Stimulated activated CD8-positive, alpha-beta memory T cell treated with anti-CD3 and anti-CD28 coated beads, Interleukin-15, amount 100 ng/mL, for 4 hours (primary cell): Measurements from ENCODE around the gene UGT1A3.

Source experiments
- DNase-seq, 2 donors: peaks; one replicate each; pipeline ENCODE4 v3.0.0-alpha.2; 2020; ENCODE audit warnings: low read depth in 2 of 2

The UGT1A3 gene

DNA sequence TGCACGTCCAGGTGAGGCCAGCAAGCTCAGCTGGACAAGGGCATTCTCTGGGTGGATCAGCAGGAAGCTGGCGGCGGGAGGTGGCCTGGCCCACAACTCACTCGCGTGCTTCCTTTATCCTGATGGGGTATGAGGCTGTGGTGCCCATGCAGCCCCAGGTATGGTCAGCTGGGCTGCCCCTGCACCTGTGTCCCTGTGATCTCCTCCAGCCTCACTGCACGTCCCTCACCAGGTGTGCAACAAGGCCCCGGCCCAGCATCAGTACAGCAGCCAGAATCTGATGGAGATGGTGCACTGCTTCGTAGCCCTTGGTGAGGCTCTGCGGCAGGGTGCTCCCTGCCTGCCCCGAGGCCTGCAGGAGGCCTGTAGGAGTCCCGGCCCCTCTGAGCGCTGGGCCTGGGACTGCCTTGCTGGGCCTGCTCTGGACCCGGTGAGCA, 66.9 kb downstream of the UGT1A3 start:
- no peak for DNase-seq

DNA sequence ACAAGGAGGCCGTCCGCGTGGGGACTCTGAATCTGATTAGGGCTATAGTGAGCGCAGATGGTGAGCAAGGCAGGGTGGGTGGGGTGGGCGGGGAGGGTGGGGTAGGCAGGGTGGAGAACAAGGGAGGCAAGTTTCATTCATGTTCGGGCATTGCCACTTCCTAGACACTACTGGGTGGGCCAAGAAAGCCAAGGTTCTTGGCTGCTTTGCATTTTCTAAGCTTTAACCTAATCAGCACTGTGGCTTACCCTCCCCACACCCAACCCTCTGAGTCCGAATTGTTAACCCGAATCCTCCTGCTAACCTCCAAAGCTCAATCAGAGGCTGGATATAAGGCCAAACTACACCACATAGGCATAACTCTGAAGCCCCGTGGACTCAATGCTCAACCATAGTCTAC, 67.4 kb downstream of the UGT1A3 start:
- no peak for DNase-seq

DNA sequence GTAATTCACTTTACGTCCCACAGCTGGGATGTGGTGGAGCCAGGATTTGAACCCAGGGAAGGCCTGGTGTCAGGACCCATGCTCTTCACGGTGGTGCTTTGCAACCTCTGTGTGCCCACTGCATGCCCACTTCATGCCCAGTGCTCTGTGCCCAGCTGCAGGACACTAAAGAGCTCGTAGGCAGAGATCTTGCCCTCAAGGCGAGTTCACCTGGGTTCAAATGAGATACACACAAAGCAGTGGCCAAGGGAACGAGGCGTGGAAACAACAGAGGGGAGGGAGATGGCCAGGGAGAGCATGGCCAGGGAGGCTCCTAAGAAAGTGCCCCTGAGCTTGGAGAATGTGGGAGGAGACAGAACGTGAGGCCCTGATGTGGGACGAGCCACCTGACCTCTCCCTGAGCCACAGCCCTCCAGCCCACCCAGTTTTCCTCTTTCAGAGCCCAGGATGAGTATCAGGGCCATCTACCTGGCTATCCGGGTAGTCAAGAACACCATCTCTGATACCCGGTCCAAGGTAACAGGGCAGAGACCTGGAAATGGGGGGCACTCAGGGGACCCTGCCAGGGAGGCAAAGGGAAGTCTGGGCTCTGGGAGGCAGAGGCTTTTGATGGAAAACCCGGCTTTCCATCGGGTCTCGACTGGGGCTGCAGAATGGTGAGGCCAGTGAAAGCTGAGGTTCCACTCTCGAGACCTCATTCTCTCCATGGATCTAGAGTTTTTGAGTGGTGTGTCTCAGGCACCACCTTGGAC, 69.7 kb downstream of the UGT1A3 start:
- DNase-seq: no peak

DNA sequence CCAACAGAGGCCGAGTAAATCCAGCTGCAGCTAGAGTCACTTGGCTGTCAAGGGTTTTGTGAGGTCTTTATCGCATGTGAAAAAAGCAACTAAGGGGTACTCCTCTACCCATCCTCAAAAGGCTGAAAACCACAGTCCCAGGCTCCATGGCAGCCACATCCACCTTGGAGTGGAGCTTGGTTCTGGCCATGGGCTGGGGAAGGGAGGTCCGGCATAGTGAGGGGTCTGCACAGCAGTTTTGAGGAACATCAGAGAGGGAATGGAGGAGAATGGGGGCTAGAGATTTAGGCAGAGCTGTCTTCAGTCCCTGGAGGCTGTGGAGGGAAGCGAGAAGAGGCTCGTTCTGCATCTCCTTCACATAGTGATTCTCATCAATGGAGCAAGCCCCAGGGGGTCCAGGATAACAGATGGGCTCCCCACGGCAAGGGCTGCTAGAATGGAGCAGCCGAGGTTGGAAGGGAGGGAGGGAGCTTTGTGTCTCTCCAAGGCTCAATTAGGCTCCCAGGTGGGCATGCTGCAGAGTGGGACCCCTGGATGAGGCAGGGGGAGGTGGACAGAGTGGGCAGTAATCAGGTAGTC, 70.3 kb downstream of the UGT1A3 start:
- DNase-seq: no peak

DNA sequence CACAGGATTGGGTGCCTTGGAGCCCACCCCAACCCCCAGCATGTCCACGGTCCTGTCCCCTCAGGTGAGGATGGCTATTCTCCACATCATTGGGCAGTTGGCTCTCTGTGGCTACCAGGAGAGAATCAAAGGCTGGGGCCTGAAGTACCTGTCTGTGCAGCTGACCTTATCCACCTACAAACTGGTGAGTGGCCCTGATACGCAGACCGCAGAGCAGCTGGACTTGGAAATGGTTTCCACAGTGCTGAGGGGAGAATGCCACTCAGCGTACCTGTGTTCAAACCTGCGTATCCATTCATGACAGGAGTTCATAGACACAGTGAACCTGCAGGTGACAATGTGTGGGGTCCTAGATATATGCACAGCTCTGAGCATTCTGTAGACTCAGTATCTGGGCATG, 70.9 kb downstream of the UGT1A3 start:
- DNase-seq: no peak

DNA sequence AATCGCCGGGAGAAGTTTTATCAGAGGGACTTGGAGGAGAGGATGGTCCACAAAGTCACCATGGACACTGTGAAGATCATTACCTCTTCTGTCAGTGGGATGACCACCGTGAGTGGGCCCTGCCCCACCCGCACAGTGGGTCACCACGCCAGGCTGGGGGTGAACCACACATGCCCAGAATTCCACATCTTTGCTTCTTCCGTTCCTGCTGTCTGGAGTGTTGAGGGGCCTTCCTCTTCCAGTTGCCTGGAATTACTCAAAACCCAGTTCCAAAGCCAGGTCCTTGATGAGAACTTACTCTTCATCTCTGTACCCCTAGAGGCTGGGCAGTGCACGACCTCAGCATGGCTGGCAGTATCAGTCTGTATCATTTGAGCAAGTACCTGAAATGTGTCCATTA, 71.4 kb downstream of the UGT1A3 start:
- DNase-seq: no peak

DNA sequence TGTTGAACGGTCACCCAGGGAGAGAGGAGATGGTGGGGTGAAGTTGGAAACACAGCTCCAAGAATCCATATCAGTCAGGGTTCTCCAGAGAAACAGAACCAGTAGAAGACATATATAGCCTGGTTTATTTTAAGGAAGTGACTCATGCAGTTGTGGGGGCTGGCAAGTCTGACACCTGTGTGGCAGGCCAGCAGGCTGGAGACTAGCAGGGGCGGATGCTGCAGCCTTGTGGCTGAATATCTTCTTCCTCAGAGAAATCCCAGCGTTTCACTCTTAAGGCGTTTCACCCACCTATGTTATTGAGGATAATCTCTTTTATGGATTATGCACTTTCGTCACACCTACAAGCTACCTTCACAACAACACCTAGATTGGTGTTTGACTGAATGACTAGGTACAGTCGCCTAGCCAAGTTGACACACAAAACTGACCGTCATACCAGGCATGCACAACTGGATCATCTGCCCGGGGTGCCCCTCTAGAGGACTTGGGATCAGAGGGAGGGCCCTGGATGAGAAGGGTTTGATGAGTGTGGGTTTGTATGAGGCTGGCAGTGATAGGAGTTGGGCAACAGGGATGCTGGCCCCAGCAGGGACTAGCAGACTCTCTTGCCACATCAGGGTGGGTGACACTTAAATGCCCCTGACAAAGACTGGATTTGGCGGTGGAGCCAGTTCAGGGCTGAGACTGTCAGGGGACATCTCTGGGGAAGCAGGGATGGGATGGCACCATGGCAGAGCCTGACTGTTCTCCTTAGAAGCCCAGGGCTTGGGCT, 72.7 kb downstream of the UGT1A3 start:
- no peak for DNase-seq

DNA sequence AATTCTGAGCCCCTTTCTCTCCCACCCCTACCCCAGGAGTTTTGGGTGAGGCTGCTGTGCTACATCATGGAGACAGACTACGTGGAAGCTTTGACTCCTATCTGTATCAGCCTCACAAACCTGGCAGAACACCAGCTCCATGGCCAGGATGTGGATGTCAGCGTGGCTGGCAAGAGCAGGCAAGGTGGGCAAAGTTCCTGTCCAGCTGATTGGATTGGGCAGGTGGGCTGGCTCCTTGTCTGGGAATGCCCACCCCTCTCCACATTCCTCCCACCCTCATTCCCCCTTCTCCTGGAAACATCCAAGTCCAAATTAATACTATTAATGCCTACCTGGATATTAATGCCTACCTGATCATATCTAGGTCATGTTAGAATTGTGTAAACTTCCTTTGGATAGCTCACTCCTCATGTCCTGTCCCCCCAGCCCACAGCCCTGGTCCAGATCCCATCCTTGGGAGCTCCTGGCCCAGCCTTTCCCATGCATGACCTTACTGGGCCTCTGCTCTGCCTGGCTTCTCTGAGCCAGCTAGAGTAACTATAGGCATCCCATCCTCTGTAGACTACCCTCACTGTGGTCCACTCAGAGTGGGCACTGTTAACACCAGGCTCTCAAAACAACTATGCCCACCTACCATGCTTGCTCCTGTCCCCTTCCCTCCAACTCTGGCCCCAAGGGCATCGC, 73.4 kb downstream of the UGT1A3 start:
- no peak for DNase-seq

DNA sequence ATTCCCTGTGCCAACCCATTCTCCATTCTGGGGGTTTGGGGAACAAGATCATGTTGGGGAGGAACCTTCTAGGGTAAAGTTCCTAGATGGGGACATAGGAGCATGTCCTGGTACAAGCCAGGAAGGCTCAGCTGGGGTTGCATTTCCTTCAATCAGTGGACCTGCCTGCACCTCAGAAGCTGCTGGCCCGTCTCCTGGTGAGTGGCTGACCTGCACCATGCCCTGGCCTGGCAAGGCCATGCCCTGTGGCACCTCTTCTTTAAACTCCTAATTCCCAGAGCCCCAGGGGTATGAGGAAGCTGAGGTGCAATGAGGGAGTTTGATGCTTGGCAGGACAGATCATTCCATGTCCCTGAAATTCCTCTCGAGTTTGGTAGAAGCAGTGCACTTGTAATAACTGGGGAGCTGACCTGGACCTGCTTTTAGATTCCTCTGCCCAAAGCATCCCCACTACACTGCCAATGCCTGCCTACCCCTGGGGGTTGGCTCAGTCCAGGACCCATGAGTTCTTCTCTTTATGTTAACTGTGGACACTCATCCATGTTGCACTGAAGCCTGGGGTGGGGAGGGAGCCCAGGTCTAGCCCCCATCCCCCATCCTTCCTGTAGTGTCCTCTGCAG, 74.6 kb downstream of the UGT1A3 start:
- no peak for DNase-seq

DNA sequence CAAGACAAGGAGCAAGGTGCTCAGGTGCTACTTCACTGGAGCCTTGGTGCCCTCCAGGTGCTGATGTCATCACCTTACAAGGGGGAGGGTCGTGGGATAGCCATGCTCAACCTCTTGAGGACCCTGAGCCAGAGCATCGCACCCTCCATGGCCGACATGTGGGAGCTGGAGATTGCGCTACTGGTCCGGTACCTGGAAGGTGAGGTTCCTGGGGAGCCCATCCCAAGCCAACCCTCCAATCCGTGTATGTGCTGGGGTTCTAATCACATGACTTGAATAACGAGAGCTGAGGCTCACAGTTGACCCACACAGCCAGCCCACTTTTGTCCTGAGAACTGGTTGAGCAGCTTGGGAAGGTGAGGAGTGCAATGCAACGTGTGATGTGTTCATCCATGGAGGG, 75.2 kb downstream of the UGT1A3 start:
- no peak for DNase-seq

DNA sequence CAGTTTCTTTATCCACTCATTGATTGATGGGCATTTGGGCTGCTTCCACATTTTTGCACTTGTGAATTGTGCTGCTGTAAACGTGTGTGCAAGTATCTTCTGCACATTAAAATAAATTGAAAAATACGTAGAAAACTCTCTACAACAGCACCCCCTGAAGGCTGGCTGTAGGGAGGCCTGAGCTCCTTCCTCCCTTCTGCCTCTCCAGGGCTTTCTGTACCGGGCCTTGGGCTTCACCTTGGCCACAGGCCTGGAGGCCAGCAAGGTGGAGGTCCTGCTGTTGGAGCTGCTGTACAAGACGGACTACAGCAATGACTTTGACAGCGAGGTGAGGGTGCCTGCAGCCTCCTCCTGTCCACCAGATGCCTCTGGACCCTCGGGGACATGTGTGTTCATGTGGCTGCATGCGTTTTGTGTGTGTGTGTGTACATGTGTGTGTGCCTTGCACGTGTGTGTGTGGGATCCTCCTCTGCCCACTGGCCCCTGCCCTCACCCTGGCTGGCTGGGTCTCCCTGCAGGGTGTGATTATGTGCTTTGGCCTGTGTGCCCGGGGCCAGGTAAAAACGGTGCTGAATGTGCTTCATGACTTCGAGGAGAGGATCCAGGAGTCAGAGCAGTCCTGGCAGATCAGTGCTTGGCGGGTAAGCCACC, 78.5 kb downstream of the UGT1A3 start:
- DNase-seq: no peak

DNA sequence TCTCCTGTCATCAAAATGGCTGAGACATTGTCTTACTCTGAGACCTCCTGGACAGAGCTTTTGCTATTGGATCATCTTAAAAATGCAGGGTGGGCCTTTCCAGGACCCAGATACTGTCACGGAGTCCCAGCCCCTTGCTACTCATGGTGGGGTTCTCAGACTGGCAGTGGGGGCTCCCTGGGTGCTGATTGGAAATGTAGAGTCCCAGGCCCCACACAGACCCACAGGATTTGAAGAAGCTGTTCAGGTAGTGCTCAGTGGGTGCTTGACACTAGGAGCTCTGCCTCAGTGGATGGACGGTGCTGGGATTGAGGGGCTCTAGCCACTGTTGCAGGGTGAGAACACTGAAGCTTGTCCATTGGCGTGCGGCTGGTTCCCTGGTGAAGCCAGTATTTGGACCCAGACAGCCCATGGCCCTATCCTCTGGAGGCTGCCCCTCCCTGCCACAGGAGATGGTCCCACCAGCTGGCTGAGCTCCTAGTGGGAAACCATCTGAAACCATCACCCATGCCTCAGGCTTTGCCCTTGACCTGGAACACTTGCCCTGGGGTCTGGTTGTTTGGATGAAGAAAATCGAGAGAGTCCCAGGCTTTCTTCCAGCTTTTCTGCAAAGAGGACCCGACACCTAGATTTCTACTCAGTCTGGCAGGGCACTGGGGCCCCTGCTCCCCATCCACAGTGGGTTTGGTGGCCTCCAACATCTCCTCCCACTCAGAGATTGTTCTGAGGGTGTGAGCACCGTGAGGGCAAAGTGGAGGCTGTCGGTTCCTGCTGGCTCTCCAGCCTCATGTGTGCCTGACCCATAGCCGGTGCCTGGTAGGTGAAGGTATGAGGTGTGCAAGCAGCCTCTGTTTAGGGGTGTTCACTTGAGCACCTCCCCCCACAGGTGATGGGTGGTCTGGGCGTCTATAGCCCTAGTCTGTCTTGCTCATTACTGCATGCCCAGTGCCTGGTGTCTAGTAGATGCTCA, 79.4 kb downstream of the UGT1A3 start:
- no peak for DNase-seq

DNA sequence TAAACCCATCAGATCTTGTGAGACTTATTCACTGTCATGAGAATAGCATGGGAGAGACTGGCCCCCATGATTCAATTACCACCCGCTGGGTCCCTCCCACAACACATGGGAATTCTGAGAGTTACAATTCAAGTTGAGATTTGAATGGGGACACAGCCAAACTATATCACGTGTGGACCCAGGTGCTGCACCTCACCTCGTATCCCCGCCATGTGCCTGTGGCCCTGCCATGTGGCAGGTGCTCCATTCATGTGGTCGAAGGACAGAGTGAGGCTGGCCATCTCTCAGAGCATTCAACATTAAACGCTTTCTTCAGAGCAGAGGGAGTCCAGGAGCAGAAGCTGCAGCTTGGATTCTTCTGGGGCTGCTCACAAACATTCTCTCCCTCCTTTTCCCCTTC, 81.5 kb downstream of the UGT1A3 start:
- DNase-seq: no peak

DNA sequence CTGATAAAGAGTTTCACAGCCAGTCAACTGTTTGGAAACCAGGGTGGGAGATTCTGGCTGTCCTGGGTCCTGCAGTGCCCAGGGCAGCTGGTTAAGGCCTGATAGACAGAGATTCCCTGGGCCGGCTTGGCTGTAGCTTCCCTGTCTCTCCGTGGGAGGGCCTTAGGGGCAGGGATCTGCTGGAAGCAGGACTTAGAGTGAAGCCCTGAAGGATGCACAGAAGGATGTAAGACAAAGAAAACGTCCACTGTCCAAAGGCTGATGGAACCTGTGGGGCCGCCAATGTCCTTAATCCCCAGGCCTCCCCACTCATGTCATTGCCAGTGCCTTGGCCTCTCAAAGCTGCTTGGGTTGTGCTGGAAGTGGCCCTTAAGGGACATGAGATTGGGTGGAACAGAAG, 82.2 kb downstream of the UGT1A3 start:
- DNase-seq: no peak

DNA sequence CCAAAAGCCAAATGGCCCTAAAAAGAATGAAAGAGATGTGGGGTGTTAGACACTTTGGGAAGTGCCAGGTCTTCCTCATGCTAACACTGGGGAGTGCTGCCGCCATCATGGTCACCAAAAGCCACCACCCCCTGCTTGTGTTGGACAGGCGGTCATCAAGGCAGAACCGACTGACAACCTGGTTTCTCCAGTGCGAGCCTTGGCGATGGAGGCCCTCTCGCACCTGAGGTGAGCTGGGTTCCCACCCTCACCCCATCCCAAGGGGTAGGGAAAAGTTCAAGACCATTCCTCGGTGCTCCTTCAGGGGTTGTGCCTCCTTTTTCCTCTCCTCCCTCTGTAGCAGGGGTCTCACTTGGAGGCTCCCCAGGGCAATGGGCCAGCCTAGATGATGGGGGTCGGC, 82.9 kb downstream of the UGT1A3 start:
- DNase-seq: no peak

DNA sequence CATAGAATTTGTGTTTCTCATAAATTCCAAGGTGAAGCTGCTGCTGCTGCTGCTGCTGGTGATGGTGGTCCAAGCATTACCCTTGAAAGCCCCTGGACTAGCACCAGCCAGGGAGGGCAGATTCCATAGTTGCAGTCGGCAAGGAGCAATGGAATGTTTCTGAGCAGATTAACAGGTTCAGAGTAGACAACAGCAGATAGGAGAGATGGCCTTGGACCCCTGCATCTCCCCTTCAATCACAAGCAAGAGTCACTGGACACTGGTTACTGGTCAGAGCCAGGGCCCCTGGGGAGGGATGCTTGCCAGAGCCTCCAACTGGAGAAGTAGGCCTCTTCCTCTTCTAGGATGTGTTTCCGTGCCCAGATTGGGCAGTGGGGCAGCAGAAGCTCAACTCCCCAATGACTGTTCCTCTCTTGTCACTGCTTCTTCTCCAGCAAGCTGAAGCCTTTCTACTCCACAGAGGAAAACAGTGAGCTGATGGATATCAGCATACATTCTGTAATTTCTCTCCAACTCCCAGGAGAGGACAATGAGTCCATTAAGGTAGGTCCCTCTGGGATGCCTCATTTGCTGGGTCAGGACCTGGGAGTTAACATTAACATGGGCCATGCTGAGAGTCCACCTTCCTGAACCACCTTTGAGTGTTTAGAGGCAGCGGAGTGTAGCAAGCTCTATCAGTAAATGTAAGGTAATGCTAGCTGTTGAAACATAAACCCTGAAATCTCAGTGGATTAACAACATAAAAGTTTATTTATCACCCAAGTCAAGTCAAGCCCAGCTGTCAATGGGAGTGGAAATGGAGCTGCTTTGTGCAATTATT, 84.6 kb downstream of the UGT1A3 start:
- no peak for DNase-seq

DNA sequence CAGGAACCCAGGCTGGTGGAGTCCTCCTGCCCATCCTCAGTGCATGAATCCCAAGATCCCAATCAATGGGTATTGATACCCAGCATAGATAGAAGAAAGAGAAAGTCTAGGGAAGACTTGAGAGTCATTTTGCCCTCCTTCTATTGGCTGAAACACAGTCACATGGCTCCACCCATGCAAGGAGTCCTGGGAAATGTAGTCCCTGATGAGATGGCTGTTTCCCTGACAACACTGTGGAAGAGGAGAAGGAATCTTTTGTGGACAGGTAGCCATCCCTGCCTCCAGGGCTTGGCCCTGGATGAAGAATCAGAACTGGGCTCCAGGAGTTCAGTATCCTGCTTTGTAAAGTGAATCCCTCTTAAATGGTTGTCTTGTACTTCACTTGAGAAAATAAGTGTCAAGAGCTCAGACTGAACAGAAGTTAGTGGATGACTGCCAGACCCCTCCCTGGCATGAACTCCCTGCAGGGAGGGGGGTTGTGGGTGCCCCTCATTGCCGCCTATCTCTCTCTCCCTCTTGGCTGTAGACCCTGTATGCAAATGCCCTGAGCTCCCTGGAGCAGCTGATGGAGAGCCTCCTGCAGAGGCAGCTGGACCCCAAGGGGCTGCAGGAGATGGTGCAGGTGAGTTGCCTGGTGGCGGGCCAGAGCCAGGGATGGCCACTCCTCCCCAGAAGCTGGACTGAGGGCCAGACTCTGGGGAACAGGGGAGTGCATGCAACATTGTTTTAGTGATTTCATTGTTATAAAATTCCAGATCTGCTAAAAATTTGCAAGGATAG, 85.4 kb downstream of the UGT1A3 start:
- no peak for DNase-seq

DNA sequence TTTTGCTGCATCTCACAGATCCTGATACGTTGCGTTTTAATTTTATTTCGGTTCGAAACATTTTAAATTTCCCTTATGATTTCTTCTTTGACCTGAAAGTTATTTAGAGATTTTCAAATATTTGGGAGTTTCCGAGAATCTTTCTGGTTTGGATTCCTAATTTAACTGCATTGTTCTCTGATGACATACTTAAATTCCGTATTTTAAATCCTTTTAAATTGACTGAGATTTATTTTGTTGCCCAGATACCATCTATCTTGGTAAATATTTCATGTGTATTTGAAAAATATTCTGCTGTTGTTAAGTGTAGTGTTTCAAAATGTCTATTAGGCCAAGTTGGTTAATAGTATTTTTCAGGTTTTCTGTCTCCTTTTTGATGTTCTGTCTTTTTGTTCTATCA, 87.0 kb downstream of the UGT1A3 start:
- no peak for DNase-seq

DNA sequence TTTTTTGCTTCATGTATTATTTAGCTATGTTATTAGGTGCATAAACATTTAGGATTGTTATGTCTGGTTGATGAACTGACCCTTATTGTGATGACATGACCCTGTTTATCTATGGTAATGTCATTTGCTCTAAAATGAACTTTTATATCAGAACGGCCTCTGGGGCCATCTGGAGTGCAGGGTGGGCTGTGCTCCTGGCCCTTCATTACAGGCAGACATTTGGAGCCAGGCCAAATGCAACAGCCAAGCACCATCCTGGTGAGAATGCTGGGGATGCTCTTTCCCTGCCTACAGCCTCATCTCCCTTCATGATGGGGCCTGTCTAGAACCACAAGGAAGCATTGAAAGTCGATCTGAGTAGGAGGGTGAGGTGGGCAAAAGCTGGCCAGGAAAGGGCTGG, 87.5 kb downstream of the UGT1A3 start:
- no peak for DNase-seq
